GM21447 (cell line): Measurements from ENCODE around the gene PGAP3.

Source experiments
- ATAC-seq: cut with Tn5 transposase; IDR thresholded peaks from one replicate; pipeline ENCODE4 v1.9.1; 2021; ENCODE audit not compliant: unreplicated experiment

Gene PGAP3

GRCh38 chr17:39697961-39698360 lies 10.1 kb upstream of the PGAP3 start:
- no peak for ATAC-seq

- ATAC-seq = no peak
Measured at GRCh38 chr17:39696731-39697130, 8.9 kb upstream of the PGAP3 start.

GRCh38 chr17:39695089-39695474 lies 7.2 kb upstream of the PGAP3 start:
- no peak for ATAC-seq

- no peak for ATAC-seq
Measured at GRCh38 chr17:39694593-39694992, 6.7 kb upstream of the PGAP3 start.

- no peak for ATAC-seq
Measured at GRCh38 chr17:39688945-39689344, 1.1 kb upstream of the PGAP3 start.

- no peak for ATAC-seq
Measured at GRCh38 chr17:39688475-39688835, 598 bp upstream of the PGAP3 start.

- ATAC-seq = no peak
Measured at GRCh38 chr17:39687101-39687545, 734 bp downstream of the PGAP3 start.

- no peak for ATAC-seq
Measured at GRCh38 chr17:39684369-39685192, 3.3 kb downstream of the PGAP3 start.

- ATAC-seq = no peak
Measured at GRCh38 chr17:39683295-39683939, 4.4 kb downstream of the PGAP3 start.

- no peak for ATAC-seq
Measured at GRCh38 chr17:39679521-39680192, 8.2 kb downstream of the PGAP3 start.

- ATAC-seq = no peak
Measured at GRCh38 chr17:39678340-39679116, 9.3 kb downstream of the PGAP3 start.

- no peak for ATAC-seq
Measured at GRCh38 chr17:39677542-39678339, 10.1 kb downstream of the PGAP3 start.

- ATAC-seq = no peak
Measured at GRCh38 chr17:39677072-39677471, 10.8 kb downstream of the PGAP3 start.

- ATAC-seq = no peak
Measured at GRCh38 chr17:39676198-39676819, 11.5 kb downstream of the PGAP3 start.

GRCh38 chr17:39675390-39676082 lies 12.3 kb downstream of the PGAP3 start:
- no peak for ATAC-seq

- ATAC-seq = no peak
Measured at GRCh38 chr17:39674702-39675389, 13.0 kb downstream of the PGAP3 start.

- no peak for ATAC-seq
Measured at GRCh38 chr17:39674179-39674578, 13.7 kb downstream of the PGAP3 start.

- ATAC-seq = no peak
Measured at GRCh38 chr17:39673335-39674081, 14.3 kb downstream of the PGAP3 start.
